CD4-positive, alpha-beta T cell treated with Interleukin-15 for 4 hours (primary cell): ENCODE data around the gene LRRC4C.

Experiments
- DNase-seq: peaks from one replicate; pipeline ENCODE4 v3.0.0-alpha.2; 2020; ENCODE audit warnings: low spot score

Gene LRRC4C

GRCh38 chr11:41116970-41117369, 342.5 kb downstream of the LRRC4C start:
- no peak for DNase-seq

- DNase-seq: no peak
Observed at GRCh38 chr11:41115066-41115465, 344.4 kb downstream of the LRRC4C start.

GRCh38 chr11:41113160-41113559, 346.3 kb downstream of the LRRC4C start:
- no peak for DNase-seq

- no peak for DNase-seq
Observed at GRCh38 chr11:41110527-41110926, 348.9 kb downstream of the LRRC4C start.

- no peak for DNase-seq
Observed at GRCh38 chr11:41102471-41102870, 357.0 kb downstream of the LRRC4C start.

GRCh38 chr11:41099654-41100053, 359.8 kb downstream of the LRRC4C start:
- DNase-seq: no peak

GRCh38 chr11:41085123-41085522, 374.3 kb downstream of the LRRC4C start:
- DNase-seq: no peak

- no peak for DNase-seq
Observed at GRCh38 chr11:41081756-41082285, 377.6 kb downstream of the LRRC4C start.

GRCh38 chr11:41074318-41074717, 385.1 kb downstream of the LRRC4C start:
- no peak for DNase-seq

- DNase-seq: no peak
Observed at GRCh38 chr11:41065432-41065831, 394.0 kb downstream of the LRRC4C start.

- DNase-seq: no peak
Observed at GRCh38 chr11:41058138-41058537, 401.3 kb downstream of the LRRC4C start.

GRCh38 chr11:41056892-41057569, 402.4 kb downstream of the LRRC4C start:
- DNase-seq: no peak

- DNase-seq: no peak
Observed at GRCh38 chr11:41053894-41054293, 405.6 kb downstream of the LRRC4C start.

GRCh38 chr11:41051919-41052635, 407.4 kb downstream of the LRRC4C start:
- DNase-seq: no peak

GRCh38 chr11:41050791-41051190, 408.7 kb downstream of the LRRC4C start:
- no peak for DNase-seq

- DNase-seq: no peak
Observed at GRCh38 chr11:41047229-41047628, 412.2 kb downstream of the LRRC4C start.

- no peak for DNase-seq
Observed at GRCh38 chr11:41045266-41045665, 414.2 kb downstream of the LRRC4C start.

GRCh38 chr11:41044747-41045146, 414.7 kb downstream of the LRRC4C start:
- DNase-seq: no peak

- DNase-seq: no peak
Observed at GRCh38 chr11:41042688-41043087, 416.8 kb downstream of the LRRC4C start.

GRCh38 chr11:41040474-41040873, 419.0 kb downstream of the LRRC4C start:
- no peak for DNase-seq

- no peak for DNase-seq
Observed at GRCh38 chr11:41039592-41039991, 419.9 kb downstream of the LRRC4C start.

- no peak for DNase-seq
Observed at GRCh38 chr11:41031551-41032060, 427.8 kb downstream of the LRRC4C start.

- DNase-seq: no peak
Observed at GRCh38 chr11:41020259-41020658, 439.2 kb downstream of the LRRC4C start.
